8988T (cell line): ENCODE measurements around the gene NRXN3.
"Not testable (repeated sequence)": the region's sequence is repeated elsewhere in the genome, so short reads cannot be mapped to it uniquely, and the experiment has no call there.

Experiments used
- DNase-seq: peaks from one replicate; pipeline ENCODE4 v3.0.0; 2011

Gene NRXN3

GRCh38 chr14:79096811-79097210 lies 926.6 kb downstream of the NRXN3 start:
- DNase-seq = no peak

DNA sequence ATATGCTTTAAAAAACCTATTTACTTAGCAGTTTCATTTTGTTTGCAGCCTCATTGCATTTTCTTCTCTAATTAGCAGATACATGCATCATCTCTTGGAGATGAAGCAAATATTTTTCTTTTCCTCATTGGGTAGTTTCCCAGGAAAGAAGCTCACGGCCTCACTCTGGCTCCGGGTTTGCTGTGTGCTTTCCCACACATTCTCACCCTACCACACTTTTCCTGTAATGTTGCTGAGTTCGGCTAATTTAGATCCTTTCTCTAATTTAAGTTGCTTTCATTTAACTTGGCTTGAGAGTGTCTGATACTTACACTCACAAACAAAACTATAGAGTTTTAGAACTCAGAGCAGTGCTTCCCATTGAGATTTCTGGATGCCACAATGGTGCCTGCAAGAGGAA lies 928.2 kb downstream of the NRXN3 start:
- DNase-seq = no peak

DNA sequence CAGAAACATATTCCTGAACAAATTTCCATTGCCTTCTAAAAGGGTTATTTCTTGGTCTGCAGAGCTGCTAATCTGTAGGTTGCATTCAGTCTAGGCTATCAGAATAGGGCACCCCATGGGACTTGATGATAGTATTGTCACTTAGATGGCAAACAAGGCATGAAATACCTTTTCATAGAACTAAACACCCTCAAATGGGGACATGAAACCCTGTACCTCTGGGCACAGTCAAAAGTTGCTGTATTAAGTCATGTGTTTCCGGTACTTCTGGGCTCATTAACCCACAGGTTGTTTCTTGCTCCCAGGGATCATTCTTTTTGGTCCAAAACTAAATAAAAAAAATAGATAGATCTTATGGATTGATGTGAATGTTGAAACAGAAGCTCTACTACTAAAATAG lies 930.4 kb downstream of the NRXN3 start:
- no peak for DNase-seq

DNA sequence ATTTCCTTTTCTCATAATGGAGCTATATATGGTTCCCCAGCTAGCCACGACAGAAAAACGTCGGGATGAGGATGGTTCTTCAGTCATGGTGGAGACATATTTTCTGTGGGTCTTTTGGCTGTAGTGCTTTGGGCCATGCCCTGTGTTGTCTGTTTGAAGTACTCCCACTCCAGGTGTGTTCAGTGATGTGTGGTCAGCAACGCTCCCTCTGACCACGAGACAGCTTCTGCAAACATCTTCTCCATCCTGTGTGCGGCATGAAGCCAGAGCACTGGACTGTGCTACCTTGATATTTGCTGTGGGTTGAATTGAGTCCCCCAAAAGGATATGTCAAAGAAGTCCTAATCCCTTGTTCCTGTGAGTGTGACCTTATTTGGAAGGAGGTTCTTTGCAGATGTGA lies 931.2 kb downstream of the NRXN3 start:
- no peak for DNase-seq

DNA sequence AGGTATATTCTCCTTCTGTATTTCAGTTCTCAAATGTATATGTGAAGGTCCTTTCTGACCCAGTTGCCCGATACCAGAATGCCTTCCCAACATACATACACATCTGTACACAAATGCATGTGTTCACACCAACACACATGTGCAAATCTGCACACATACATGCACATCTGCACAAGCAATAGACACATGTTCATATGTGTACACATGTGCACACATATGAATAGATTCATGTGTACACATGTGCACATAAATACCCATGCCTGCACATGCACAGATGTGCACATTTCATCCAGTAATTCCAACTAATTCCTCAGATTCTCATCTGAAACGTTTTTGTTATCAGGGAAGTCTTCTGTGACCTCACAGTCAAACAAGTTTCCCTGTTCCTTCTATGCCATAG lies 933.6 kb downstream of the NRXN3 start:
- DNase-seq = no peak

- DNase-seq = not testable (repeated sequence)
Observed at GRCh38 chr14:79110564-79110963, 940.4 kb downstream of the NRXN3 start.

DNA sequence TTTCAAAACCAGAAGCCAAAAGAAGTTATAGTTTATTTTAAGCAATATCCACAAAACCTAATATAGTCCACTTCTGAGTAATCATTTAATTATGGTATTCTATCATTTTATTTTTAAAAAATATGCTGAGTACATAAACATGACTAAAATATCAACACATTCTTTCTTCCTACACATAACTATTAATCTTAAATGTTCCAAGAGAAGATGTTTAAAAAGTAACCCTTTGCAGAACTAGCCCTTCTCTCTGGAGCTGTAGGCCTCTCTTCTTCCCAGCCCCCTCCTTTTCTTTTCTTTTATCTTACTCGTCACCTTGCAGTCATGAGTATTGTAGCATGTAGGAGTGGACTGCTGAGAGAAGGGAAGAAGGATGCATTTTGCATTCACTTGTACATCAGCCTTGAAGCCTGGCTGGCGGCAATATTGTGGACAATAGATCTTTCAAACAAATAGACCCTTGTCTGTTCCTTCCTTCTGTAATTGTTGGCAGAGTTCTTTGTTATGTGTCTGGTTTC lies 941.9 kb downstream of the NRXN3 start:
- DNase-seq = no peak

GRCh38 chr14:79117561-79117960 lies 947.4 kb downstream of the NRXN3 start:
- DNase-seq = no peak

DNA sequence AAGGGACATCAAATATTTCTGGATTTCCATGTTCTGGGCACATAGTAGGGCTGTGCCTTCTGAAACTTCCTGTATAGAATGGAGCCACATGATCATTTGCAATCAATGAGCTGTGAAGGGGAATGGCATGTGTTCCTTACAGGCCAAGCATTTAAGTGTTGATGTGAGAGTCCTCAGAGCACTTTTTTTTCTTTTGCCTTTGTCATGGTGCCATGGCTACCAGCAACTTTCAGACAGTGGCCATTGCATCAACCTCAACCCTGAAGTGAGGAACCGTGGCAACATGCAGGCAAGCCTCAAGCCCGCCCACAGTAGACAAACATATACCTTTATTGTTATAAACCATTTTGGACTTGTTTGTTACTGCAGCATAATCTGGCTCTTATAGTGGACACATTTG lies 948.1 kb downstream of the NRXN3 start:
- no peak for DNase-seq

DNA sequence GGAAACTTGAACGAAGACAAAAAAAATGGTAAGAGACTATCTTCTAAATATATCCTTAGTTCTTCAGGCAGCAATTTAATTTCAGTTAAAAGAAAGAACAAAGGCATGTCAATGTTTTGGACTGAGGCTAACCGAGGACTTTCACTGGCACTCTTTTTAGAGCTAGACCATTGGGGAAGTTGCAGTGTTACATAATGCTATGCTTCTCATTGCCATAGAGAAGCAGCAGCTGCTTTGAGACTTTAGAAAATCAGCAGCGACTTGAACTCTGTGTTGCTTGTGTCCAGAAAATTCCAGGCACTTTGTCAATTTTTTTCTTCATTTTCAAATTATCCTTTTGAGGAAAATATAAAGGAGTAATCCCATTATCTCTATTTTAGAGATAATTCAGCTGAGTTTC lies 964.2 kb downstream of the NRXN3 start:
- DNase-seq = no peak

- no peak for DNase-seq
Observed at GRCh38 chr14:79136071-79137044, 966.2 kb downstream of the NRXN3 start.

DNA sequence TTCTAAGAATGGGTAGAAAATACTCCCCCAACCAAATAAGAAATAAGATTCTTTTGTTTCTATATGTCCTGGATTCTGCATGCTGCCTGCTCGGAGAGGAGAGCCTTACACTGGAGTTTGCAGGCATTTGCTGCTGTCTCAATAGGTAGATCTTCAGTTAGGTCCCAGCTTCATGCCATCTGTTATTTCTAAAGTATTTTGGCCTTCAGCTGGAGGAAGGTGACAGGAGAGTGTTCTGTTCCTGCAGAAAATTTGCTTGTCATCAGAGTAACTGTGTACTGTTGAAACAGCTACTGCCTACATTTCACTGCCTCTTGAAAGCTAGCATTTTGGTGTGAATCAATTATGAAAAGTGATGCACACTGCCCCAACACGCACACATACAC lies 966.9 kb downstream of the NRXN3 start:
- DNase-seq = no peak

DNA sequence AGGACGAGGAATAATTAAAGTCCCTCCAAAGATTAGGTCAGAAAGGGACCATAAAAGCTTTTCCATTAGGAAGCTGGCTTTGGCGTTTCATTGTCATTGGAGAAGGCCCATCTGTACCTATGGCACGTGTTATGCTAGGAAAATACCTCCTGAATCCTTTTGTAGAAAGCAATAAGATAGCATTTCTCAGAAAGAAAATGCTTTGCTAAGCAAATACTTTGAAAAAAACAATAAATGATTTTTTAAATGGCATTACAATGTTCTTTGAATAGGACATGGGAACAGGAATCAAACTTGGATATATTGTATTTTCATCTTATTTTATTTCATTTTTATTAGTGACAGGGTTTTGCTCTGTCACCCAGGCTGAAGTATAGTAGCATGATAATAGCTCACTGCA lies 967.7 kb downstream of the NRXN3 start:
- DNase-seq = no peak

GRCh38 chr14:79144896-79145295 lies 974.7 kb downstream of the NRXN3 start:
- DNase-seq = no peak

DNA sequence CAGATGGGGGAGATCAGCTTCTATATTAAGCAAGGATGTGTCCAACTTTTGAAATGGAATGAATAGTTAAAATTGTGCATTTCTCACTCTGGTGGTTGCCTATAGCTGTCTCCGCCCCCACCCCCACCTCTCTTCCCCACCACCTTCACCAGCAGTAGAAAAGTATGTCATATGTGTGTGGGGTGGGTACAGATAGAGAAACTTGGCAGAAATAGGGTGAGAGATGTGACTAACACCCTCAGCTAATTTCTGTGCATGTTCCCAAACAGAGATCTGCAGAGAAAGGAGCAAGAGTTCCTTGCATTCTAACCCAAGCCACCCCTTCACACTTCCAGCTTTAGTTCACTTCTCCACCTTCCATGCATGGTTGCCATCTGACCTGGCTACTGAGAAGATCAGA lies 980.1 kb downstream of the NRXN3 start:
- DNase-seq = no peak

DNA sequence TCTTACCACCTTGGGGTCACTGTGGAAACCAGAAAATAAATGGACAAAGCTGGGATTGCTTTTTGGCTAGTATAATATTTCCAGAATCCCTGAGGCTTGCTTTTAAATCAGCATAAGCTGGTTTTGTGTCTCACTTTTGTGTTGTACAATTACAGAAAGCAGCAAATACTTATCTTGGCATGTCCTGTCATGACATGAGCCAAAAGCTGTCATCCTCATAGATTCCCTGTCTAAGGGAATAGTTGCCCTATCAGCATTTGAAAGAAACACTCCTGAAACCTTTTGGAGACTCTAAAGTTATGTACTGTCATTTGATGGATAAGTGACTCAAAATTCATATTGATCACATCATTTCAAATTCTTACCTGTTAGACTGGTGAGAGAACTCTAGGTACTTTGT lies 987.2 kb downstream of the NRXN3 start:
- no peak for DNase-seq

GRCh38 chr14:79161571-79161970 lies 991.4 kb downstream of the NRXN3 start:
- DNase-seq = no peak

- DNase-seq = no peak
Observed at GRCh38 chr14:79162833-79163232, 992.7 kb downstream of the NRXN3 start.

DNA sequence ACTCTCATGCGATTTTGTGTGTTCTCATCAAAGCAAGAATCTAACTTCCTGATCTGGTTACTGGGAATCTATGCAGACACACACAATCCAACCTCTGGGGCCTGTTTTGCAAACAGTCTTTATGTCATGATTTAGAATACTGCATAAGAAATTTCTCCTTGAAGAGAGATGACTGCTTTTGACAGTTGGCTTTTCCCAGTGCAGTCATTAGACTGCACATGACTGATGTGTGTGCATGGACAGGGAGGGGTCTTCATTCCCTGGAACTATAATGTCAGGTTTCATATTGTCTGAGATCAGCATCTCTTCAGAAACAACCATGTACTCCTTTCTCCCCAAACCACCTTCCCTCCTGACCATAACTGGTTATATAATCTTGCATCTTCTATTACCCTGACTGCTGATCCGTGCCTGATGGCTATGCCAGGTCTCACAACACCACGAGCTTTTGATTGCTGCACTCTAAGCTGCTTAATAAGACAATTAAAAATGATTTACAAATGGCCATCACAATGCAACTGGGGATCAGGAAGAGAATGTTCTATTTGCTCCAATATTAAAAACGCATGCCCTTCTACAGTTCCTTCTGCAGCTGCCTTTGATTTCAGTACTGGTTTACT lies 995.4 kb downstream of the NRXN3 start:
- DNase-seq = no peak

DNA sequence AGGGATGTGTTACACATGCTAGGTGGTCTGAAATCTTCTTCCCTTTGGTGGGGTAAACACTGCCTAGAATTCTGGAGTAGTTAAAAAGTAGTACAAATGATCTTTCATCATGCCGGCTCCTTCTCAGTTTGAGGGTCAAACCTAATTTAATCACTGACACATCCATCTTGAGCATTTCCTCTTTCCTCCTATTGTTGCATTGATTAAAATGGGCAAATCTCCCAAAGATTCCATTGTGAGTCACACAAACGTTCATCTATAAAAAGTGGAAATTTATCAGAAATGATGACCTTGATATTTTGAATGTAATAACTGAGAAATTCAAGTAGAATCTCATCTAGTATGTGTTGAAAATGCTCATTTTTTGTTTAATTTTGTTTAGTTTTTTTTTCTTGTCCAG lies 996.0 kb downstream of the NRXN3 start:
- DNase-seq = no peak

- DNase-seq = no peak
Observed at GRCh38 chr14:79167957-79168356, 997.8 kb downstream of the NRXN3 start.

GRCh38 chr14:79175671-79176070 lies 1005.5 kb downstream of the NRXN3 start:
- no peak for DNase-seq

DNA sequence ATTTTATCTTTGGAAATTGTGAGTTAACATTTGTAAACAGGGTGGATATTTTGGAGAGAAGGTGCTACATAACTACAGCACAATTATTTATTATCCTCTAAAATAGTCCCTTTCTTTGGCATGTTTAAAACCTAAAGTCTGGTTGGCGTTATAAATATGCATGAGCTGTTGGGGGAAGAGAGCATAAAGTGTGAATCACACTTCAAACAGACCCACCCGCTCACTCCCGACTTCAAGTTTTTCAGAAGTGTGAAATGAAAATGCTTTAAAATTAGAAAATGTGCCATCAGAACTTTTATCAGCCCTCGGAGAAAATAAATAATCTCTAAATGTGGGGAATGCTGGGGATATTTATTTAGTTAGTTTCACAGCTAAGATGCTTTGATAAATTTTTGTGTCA lies 1006.9 kb downstream of the NRXN3 start:
- no peak for DNase-seq

DNA sequence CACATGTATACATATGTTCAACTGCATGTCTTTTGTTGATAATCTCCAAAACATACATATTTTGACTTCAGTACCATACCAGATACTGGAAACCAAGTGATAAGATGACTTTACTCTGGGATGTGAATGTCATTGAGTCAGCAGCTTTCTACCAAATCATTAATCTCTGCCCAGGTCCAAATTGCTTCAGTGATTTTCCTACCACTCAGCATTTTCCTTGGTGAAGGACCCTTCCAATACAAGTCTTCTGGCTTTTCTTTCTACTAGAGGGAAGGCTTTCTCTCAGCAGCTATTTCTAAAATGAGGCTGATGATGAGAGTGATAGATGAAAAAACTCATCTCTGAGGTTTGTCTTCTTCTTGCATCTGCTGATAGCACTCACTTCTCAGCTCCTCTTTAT lies 1008.5 kb downstream of the NRXN3 start:
- DNase-seq = no peak
